WERI-Rb-1 (cell line): Measurements from ENCODE around the gene PPM1G.

Experiments used
- DNase-seq: peaks from one replicate; pipeline ENCODE4 v3.0.0-alpha.2; 2020
- H3K27ac ChIP-seq: fragments of 250-450 bp; sonication (Bioruptor Pico); 2 replicates; pipeline ENCODE4 v1.5.1; 2020; ENCODE audit warnings: mild to moderate bottlenecking, moderate library complexity
- H3K27me3 ChIP-seq: fragments of 250-450 bp; sonication (Bioruptor Pico); 2 replicates; pipeline ENCODE4 v1.5.1; 2021; ENCODE audit warnings: mild to moderate bottlenecking, low read depth, moderate library complexity; ENCODE audit not compliant: insufficient read depth, severe bottlenecking
- H3K36me3 ChIP-seq: fragments of 250-450 bp; sonication (Bioruptor Pico); 2 replicates; pipeline ENCODE4 v1.5.1; 2020; ENCODE audit warnings: mild to moderate bottlenecking, moderate library complexity
- H3K4me3 ChIP-seq: 2 replicates; pipeline ENCODE4 v1.5.1; 2011; ENCODE audit warnings: low read depth, mild to moderate bottlenecking, control low read depth, low read length
- H3K9me3 ChIP-seq: fragments of 250-450 bp; sonication (Bioruptor Pico); 2 replicates; pipeline ENCODE4 v1.5.1; 2021; ENCODE audit warnings: mild to moderate bottlenecking, moderate library complexity; ENCODE audit not compliant: severe bottlenecking
- CTCF ChIP-seq: IDR thresholded peaks from 2 replicates; pipeline ENCODE4 v1.5.1; 2011; ENCODE audit warnings: low read depth, mild to moderate bottlenecking, control low read depth, inconsistent platforms, low read length

PPM1G gene

GRCh38 chr2:27422958-27423357 lies 13.6 kb upstream of the PPM1G start:
- Histone ChIP-seq H3K36me3 (no peaks in the 10 kb centered on the region), H3K27me3 (no peaks in the 10 kb centered on the region), H3K4me3 (no peak overlapping the region), H3K9me3 (no peaks in the 10 kb centered on the region), H3K27ac (no peak overlapping the region)
- TF ChIP-seq CTCF, result no peak
- no peak for DNase-seq

GRCh38 chr2:27421660-27422250 lies 12.4 kb upstream of the PPM1G start:
- DNase-seq, result no peak
- no peak overlapping the region for H3K27ac ChIP-seq
- no peaks in the 10 kb centered on the region for H3K36me3 ChIP-seq

GRCh38 chr2:27420996-27421395 lies 11.6 kb upstream of the PPM1G start:
- H3K27ac ChIP-seq, result no peak overlapping the region
- DNase-seq, result no peak
- H3K27me3 ChIP-seq, result no peaks in the 10 kb centered on the region
- no peak overlapping the region for H3K4me3 ChIP-seq
- H3K36me3 ChIP-seq, result no peaks in the 10 kb centered on the region
- no peaks in the 10 kb centered on the region for H3K9me3 ChIP-seq
- TF ChIP-seq CTCF, result no peak

More at GRCh38 chr2:27421660-27422250, 12.4 kb upstream of the PPM1G start:
- Histone ChIP-seq H3K27me3 (no peaks in the 10 kb centered on the region), H3K4me3 (no peak overlapping the region), H3K9me3 (no peaks in the 10 kb centered on the region)
- no peak for TF ChIP-seq CTCF

DNA sequence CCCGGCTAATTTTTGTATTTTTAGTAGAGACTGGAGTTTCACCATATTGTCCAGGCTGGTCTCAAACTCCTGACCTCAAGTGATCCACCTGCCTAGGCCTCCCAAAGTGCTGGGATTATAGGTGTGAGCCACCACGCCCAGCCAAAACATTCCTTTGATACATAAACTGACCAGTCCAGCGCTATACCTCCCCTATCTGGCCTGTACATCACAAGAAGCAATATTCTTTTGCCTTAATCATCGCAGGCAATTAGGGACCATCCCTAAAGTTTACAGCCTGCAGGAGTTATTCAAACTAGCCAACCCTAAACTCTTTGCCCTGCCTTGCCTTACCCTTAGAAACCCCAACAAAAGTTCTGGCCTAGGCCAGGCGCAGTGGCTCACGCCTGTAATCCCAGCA lies 6.8 kb upstream of the PPM1G start:
- no peak overlapping the region for H3K27ac ChIP-seq
- H3K9me3 ChIP-seq, result no peaks in the 10 kb centered on the region
- DNase-seq, result no peak
- no peak for TF ChIP-seq CTCF
- no peaks in the 10 kb centered on the region for H3K27me3 ChIP-seq
- H3K4me3 ChIP-seq, result no peak overlapping the region
- no peaks in the 10 kb centered on the region for H3K36me3 ChIP-seq

GRCh38 chr2:27412419-27413152 lies 3.2 kb upstream of the PPM1G start:
- TF ChIP-seq CTCF, result no peak
- Histone ChIP-seq H3K27me3 (no peaks in the 10 kb centered on the region), H3K9me3 (no peaks in the 10 kb centered on the region), H3K36me3 (peaks cover 8% of the 10 kb centered on the region), H3K27ac (no peak overlapping the region), H3K4me3 (no peak overlapping the region)
- no peak for DNase-seq
